Vagina (tissue), 2 donors: ENCODE results near the gene CELF4.

Source experiments
- CTCF ChIP-seq, 3 experiments: fragments of 450-650 bp in 2 of 3; fragments of 200-600 bp in 1 of 3; sonication (generic) in 1 of 3; IDR thresholded peaks; one replicate each; pipeline ENCODE4 v1.5.1; 2017 to 2019; ENCODE audit warnings: antibody characterized with exemption in 3 of 3, mild to moderate bottlenecking in 2 of 3, moderate library complexity in 2 of 3
- POLR2A ChIP-seq, 2 donors: fragments of 450-650 bp; IDR thresholded peaks; one replicate each; pipeline ENCODE4 v1.6.1; 2017; ENCODE audit warnings: antibody characterized with exemption in 2 of 2, mild to moderate bottlenecking in 2 of 2, moderate library complexity in 2 of 2
- POLR2AphosphoS5 ChIP-seq, 2 donors: sonication (generic); formaldehyde crosslinking; IDR thresholded peaks; one replicate each; pipeline ENCODE4 v1.9.0; 2017; ENCODE audit warnings: antibody characterized with exemption in 2 of 2, mild to moderate bottlenecking in 2 of 2, low read depth in 1 of 2; ENCODE audit not compliant: insufficient read depth in 1 of 2

GRCh38 chr18:37544217-37544616 is 21.4 kb downstream of the CELF4 start:
- TF ChIP-seq POLR2A (IDR thresholded peaks at IDR 0.05) (no peak), CTCF (IDR thresholded peaks at IDR 0.05) (no peak), POLR2AphosphoS5 (IDR thresholded peaks at IDR 0.05; ENCODE audit: insufficient read depth in 1 of 2, low read depth in 1 of 2) (no peak)
